Measurements from ENCODE around the gene KRTAP12-4. TPM values are rescaled to one million over a fixed set of nuclear protein-coding genes. Genes with fewer than 3 reads are reported as not detected.

Gene KRTAP12-4
- total and polyA plus RNA-seq, 9 of the 15 experiments (the other 6 are each of a cell fraction or from before 2014, with no cell fraction given), result not detected

DNA sequence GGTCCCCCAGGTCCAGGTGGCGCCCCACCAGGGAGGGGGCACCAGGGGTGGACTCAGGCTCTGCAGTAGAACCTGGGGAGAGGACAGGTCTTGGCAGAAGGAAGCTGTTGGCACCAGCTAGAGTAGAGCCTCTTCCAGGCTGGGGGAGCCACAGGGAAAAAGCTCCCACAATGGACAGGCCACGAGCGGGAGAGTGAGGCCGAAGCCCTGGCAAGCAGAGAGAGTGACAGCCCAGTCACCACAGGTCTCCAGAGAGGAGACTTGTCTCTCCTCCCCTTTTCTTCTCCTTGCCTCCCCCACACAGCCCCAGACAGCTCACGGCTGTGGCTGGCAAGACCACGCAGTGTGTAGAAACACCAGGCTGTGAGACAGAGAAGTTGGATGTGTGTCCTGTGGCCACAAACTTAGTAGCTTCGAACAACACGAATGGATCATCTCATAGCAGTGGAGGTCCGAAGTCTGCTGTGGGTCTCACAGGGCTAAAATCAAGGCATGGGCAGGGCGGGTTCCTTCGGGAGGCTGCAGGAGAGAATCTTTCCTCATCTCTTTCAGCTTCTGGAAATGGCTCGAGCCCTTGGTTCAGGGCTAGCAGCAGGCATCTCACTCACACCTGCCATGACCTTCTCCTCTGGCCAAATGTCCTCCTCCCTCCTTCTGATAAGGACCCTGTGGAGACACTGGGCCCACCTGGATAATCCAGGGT is 3.3 kb downstream of the KRTAP12-4 start (continued):
- TF ChIP-seq, protein P1, sequence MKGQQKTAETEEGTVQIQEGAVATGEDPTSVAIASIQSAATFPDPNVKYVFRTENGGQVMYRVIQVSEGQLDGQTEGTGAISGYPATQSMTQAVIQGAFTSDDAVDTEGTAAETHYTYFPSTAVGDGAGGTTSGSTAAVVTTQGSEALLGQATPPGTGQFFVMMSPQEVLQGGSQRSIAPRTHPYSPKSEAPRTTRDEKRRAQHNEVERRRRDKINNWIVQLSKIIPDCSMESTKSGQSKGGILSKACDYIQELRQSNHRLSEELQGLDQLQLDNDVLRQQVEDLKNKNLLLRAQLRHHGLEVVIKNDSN (CRISPR knock-in tag; IDR thresholded peaks at IDR 0.05), result no peak

DNA sequence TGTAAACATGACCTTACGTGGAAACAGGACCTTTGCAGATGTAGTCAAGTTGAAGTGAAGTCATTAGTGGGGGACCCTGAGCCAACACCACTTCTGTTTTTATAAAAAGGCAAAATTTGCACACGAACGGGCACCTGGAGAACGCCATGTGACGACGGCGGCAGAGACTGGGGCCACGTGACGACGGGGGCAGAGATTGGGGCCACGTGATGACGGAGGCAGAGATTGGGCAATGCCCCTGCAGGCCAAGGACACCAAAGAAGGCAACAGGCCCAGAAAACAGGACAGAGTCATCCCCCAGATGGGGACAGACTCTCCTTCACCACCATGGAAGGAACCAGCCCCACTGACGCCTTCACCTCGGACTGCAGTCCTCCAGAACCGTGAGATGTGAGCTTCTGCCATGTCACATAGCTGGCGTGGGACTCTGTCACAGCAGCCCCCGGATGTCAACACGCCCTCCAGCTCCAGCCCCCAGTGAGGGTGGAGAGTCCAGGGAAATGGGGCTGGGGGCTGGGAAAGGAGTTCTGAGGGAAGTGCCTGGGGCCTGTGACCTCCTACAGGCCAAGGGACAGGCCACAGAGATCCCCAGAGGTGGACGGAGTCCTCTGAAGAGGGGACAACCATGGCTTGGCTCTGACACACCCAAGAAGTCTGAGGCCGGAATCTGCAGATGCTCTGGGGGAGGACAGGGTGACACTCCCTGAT is 4.0 kb downstream of the KRTAP12-4 start:
- WGBS (ENCODE audit: insufficient coverage, low coverage, missing lambda C conversion rate), result 1% methylated on average over 20 of the region's 20 CpGs
- intact Hi-C loops (cut with micrococcal nuclease), result no loop called here
- H2AFZ ChIP-seq (ENCODE audit: low read depth, low read length), result no peak overlapping the region
- H3K9me3 ChIP-seq (replicated peaks; ENCODE audit: control insufficient read depth, insufficient read depth, low read depth, low read length), result no peaks in the 10 kb centered on the region
- H3K79me2 ChIP-seq (ENCODE audit: control insufficient read depth, insufficient read depth, low read length), result no peaks in the 10 kb centered on the region
- no TSS peak for BruUV-seq (replicated peaks)
- no peak overlapping the region for H3K9ac ChIP-seq (ENCODE audit: insufficient read depth in 1 of 2, low read depth in 2 of 2, low read length in 2 of 2)
- H3K4me2 ChIP-seq (ENCODE audit: insufficient read depth, low read length), result no peak overlapping the region
- TF ChIP-seq, protein P1 (CRISPR knock-in tag; IDR thresholded peaks at IDR 0.05), result peak; percentile 68
- TF ChIP-seq, protein P2, sequence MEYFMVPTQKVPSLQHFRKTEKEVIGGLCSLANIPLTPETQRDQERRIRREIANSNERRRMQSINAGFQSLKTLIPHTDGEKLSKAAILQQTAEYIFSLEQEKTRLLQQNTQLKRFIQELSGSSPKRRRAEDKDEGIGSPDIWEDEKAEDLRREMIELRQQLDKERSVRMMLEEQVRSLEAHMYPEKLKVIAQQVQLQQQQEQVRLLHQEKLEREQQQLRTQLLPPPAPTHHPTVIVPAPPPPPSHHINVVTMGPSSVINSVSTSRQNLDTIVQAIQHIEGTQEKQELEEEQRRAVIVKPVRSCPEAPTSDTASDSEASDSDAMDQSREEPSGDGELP (CRISPR knock-in tag; IDR thresholded peaks at IDR 0.05; ENCODE audit: borderline replicate concordance), result no peak
- TF ChIP-seq RAD51 (IDR thresholded peaks at IDR 0.05; ENCODE audit: borderline replicate concordance, low read depth), result peak; percentile 61; the same call in 1 of the 2 replicates
- TF ChIP-seq, protein P3, sequence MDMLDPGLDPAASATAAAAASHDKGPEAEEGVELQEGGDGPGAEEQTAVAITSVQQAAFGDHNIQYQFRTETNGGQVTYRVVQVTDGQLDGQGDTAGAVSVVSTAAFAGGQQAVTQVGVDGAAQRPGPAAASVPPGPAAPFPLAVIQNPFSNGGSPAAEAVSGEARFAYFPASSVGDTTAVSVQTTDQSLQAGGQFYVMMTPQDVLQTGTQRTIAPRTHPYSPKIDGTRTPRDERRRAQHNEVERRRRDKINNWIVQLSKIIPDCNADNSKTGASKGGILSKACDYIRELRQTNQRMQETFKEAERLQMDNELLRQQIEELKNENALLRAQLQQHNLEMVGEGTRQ (CRISPR knock-in tag; IDR thresholded peaks at IDR 0.05), result peak; percentile 61
- TF ChIP-seq BHLHE40 (IDR thresholded peaks at IDR 0.05; ENCODE audit: low read length), result no peak
- TF ChIP-seq, protein P4, sequence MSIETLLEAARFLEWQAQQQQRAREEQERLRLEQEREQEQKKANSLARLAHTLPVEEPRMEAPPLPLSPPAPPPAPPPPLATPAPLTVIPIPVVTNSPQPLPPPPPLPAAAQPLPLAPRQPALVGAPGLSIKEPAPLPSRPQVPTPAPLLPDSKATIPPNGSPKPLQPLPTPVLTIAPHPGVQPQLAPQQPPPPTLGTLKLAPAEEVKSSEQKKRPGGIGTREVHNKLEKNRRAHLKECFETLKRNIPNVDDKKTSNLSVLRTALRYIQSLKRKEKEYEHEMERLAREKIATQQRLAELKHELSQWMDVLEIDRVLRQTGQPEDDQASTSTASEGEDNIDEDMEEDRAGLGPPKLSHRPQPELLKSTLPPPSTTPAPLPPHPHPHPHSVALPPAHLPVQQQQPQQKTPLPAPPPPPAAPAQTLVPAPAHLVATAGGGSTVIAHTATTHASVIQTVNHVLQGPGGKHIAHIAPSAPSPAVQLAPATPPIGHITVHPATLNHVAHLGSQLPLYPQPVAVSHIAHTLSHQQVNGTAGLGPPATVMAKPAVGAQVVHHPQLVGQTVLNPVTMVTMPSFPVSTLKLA (conservative IDR thresholded peaks at IDR 0.05), result no peak
- TF ChIP-seq PHB2 (IDR thresholded peaks at IDR 0.05; ENCODE audit: low read depth), result no peak
- 0 out of 2 replicates have a peak, but pooled peaks have one; percentile 16 for TF ChIP-seq CEBPB (tag; IDR thresholded peaks at IDR 0.05)
- no peak for FAIRE-seq
- ChIA-PET CTCF (ENCODE audit: low intra/inter-chr PET ratio) (no interaction called here), POLR2A (interaction anchor here (0.6 to 1.2 kb wide), 4 partner anchors 13 to 1131 kb away, joined by 3 to 4 read pairs (median 4); partner anchors contain the start of genes KRTAP10-10 and KRTAP12-1)
- ATAC-seq, result no peak
- H3K27ac ChIP-seq (ENCODE audit: extremely low read depth, low read depth, low read length), result no peak overlapping the region
- H3K4me1 ChIP-seq (replicated peaks in 1 of 2; ENCODE audit: control insufficient read depth in 2 of 2, insufficient read depth in 2 of 2, low read length in 2 of 2), result peaks cover 0 to 6% of the 10 kb centered on the region in 2 experiments; a peak in 2 of 5 replicates
- H3K4me3 ChIP-seq, result no peak overlapping the region
- H4K20me1 ChIP-seq (replicated peaks; ENCODE audit: control insufficient read depth, insufficient read depth, low read length), result no peaks in the 10 kb centered on the region
- H3K27me3 ChIP-seq (ENCODE audit: control insufficient read depth in 2 of 2, insufficient read depth in 2 of 2, low read length in 2 of 2), result peaks cover 13 to 74% of the 10 kb centered on the region in 2 experiments; a peak in 4 of 5 replicates
- no peak for DNase-seq (ENCODE audit: extremely low read depth in 1 of 4, low spot score in 3 of 4)
- in situ Hi-C loops (cut with MboI), result no loop called here
- no peaks in the 10 kb centered on the region for H3K9me1 ChIP-seq (ENCODE audit: control insufficient read depth, insufficient read depth, low read length)
- H3K36me3 ChIP-seq (ENCODE audit: control insufficient read depth, insufficient read depth, low read length), result no peaks in the 10 kb centered on the region
